ENCODE data around the gene PINK1.
A peak's percentile ranks its signal among the peaks of the same experiment; 100 is the strongest.

The PINK1 gene

DNA sequence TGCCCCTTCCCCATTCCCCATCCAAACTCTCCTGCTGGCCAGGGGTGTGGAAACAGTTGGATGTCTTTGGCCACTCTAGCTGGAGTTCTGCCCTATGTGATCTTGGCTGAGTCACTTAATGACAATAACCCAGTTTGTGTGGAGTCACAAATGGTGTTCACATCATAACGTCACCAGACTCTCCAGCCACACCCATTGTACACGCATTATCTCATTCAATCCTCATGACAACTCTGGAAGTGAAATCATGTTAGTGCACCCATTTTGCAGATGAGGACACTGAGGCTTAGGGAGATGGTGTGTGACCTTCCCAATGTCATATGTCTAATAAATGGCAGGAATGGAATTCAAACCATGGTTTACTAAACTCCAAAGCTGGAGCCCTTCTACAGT, 45.6 kb upstream of the PINK1 start (continued):
- TF ChIP-seq ZNF266 (tag by site-specific recombination; IDR thresholded peaks at IDR 0.05; ENCODE audit: low read depth) (no peak), ZNF707 (tag by site-specific recombination; IDR thresholded peaks at IDR 0.05) (no peak), SCRT1 (tag by site-specific recombination; IDR thresholded peaks at IDR 0.05; ENCODE audit: borderline replicate concordance) (no peak), ZNF629 (tag by site-specific recombination; IDR thresholded peaks at IDR 0.05) (peak; percentile 82), ZFP3 (tag by site-specific recombination; IDR thresholded peaks at IDR 0.05; ENCODE audit: low read depth) (no peak), KLF1 (tag by site-specific recombination; IDR thresholded peaks at IDR 0.05) (peak; percentile 53; the same call in 1 of the 2 replicates), ZFHX2 (tag by site-specific recombination; conservative IDR thresholded peaks at IDR 0.05) (no peak), HOXC10 (CRISPR knock-in tag; IDR thresholded peaks at IDR 0.05) (no peak)
- TF ChIP-seq, protein P1, sequence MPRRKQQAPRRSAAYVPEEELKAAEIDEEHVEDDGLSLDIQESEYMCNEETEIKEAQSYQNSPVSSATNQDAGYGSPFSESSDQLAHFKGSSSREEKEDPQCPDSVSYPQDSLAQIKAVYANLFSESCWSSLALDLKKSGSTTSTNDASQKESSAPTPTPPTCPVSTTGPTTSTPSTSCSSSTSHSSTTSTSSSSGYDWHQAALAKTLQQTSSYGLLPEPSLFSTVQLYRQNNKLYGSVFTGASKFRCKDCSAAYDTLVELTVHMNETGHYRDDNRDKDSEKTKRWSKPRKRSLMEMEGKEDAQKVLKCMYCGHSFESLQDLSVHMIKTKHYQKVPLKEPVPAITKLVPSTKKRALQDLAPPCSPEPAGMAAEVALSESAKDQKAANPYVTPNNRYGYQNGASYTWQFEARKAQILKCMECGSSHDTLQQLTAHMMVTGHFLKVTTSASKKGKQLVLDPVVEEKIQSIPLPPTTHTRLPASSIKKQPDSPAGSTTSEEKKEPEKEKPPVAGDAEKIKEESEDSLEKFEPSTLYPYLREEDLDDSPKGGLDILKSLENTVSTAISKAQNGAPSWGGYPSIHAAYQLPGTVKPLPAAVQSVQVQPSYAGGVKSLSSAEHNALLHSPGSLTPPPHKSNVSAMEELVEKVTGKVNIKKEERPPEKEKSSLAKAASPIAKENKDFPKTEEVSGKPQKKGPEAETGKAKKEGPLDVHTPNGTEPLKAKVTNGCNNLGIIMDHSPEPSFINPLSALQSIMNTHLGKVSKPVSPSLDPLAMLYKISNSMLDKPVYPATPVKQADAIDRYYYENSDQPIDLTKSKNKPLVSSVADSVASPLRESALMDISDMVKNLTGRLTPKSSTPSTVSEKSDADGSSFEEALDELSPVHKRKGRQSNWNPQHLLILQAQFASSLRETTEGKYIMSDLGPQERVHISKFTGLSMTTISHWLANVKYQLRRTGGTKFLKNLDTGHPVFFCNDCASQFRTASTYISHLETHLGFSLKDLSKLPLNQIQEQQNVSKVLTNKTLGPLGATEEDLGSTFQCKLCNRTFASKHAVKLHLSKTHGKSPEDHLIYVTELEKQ (tag by site-specific recombination; IDR thresholded peaks at IDR 0.05; ENCODE audit: borderline replicate concordance), result no peak

DNA sequence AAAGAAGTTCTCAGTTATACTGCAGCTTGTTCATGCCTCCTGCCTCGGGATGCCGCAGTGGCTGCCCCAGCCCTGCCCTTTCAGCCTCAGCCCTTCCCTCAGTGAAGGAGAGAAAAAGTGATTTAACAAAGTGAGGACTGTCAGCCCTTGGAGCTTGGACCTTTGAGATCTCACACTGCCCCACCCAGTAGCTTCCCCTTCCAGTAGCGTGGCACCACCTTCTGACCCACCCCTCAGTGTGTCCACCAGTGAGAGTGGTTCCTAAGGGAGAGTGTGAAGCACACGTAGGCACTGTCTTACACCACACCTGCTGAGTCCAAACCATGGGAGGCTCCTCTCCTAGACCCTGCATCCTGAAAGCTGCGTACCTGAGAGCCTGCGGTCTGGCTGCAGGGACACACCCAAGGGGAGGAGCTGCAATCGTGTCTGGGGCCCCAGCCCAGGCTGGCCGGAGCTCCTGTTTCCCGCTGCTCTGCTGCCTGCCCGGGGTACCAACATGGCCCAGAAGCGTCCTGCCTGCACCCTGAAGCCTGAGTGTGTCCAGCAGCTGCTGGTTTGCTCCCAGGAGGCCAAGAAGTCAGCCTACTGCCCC, 44.5 kb upstream of the PINK1 start, which contains the start of gene CDA:
TSS of gene CDA (plus strand) at position 464 of the 592 bp plus-strand sequence. CDS start at position 497, 33 bp downstream.
- TF ChIP-seq TRIM28 (IDR thresholded peaks at IDR 0.05; ENCODE audit: borderline replicate concordance, low read length) (0 out of 2 replicates have a peak, but pooled peaks have one; percentile 21), SP2 (tag by site-specific recombination; IDR thresholded peaks at IDR 0.05) (peak; percentile 68), ZNF335 (tag by site-specific recombination; conservative IDR thresholded peaks at IDR 0.05) (peak; percentile 74), ZNF266 (tag by site-specific recombination; IDR thresholded peaks at IDR 0.05; ENCODE audit: low read depth) (no peak), PRDM1 (tag by site-specific recombination; IDR thresholded peaks at IDR 0.05) (peak; percentile 36), KLF1 (tag by site-specific recombination; IDR thresholded peaks at IDR 0.05) (peak; percentile 57), ZIC2 (tag by site-specific recombination; IDR thresholded peaks at IDR 0.05) (peak; percentile 25; the same call in 1 of the 2 replicates), GLIS2 (tag by site-specific recombination; IDR thresholded peaks at IDR 0.05) (peak; percentile 19; the same call in 1 of the 2 replicates), ZNF280D (tag by site-specific recombination; IDR thresholded peaks at IDR 0.05) (peak; percentile 51; the same call in 1 of the 2 replicates)
- TF ChIP-seq, protein P2, sequence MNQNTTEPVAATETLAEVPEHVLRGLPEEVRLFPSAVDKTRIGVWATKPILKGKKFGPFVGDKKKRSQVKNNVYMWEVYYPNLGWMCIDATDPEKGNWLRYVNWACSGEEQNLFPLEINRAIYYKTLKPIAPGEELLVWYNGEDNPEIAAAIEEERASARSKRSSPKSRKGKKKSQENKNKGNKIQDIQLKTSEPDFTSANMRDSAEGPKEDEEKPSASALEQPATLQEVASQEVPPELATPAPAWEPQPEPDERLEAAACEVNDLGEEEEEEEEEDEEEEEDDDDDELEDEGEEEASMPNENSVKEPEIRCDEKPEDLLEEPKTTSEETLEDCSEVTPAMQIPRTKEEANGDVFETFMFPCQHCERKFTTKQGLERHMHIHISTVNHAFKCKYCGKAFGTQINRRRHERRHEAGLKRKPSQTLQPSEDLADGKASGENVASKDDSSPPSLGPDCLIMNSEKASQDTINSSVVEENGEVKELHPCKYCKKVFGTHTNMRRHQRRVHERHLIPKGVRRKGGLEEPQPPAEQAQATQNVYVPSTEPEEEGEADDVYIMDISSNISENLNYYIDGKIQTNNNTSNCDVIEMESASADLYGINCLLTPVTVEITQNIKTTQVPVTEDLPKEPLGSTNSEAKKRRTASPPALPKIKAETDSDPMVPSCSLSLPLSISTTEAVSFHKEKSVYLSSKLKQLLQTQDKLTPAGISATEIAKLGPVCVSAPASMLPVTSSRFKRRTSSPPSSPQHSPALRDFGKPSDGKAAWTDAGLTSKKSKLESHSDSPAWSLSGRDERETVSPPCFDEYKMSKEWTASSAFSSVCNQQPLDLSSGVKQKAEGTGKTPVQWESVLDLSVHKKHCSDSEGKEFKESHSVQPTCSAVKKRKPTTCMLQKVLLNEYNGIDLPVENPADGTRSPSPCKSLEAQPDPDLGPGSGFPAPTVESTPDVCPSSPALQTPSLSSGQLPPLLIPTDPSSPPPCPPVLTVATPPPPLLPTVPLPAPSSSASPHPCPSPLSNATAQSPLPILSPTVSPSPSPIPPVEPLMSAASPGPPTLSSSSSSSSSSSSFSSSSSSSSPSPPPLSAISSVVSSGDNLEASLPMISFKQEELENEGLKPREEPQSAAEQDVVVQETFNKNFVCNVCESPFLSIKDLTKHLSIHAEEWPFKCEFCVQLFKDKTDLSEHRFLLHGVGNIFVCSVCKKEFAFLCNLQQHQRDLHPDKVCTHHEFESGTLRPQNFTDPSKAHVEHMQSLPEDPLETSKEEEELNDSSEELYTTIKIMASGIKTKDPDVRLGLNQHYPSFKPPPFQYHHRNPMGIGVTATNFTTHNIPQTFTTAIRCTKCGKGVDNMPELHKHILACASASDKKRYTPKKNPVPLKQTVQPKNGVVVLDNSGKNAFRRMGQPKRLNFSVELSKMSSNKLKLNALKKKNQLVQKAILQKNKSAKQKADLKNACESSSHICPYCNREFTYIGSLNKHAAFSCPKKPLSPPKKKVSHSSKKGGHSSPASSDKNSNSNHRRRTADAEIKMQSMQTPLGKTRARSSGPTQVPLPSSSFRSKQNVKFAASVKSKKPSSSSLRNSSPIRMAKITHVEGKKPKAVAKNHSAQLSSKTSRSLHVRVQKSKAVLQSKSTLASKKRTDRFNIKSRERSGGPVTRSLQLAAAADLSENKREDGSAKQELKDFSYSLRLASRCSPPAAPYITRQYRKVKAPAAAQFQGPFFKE (tag by site-specific recombination; IDR thresholded peaks at IDR 0.05; ENCODE audit: borderline replicate concordance), result no peak
- H3K27ac ChIP-seq (ENCODE audit: extremely low read depth, low read depth, low read length), result no peak within 1 kb of the TSS
- POLR2A ChIA-PET, result interaction anchor here (0.7 to 1.6 kb wide), 3 partner anchors 13 to 45 kb away, joined by 4 to 14 read pairs (median 5); no protein-coding TSS in a partner anchor
- CTCF ChIA-PET, result interaction anchor here (0.8 to 2.1 kb wide), 3 partner anchors 14 to 44 kb away, joined by 4 to 12 read pairs (median 5); partner anchors contain the start of gene PINK1
- H3K36me3 ChIP-seq (ENCODE audit: control insufficient read depth in 2 of 2, insufficient read depth in 1 of 2, low read length in 2 of 2), result no peaks in the 10 kb centered on the region
- 0 out of 2 replicates have a peak within 1 kb of the TSS, but pooled peaks have one; percentile 4 for H3K4me3 ChIP-seq (ENCODE audit: low read depth, low read length)
- peaks cover 3% of the 10 kb centered on the region; the same call in 1 of the 2 replicates for H3K4me1 ChIP-seq (ENCODE audit: control insufficient read depth, insufficient read depth, low read length)
- H3K9me3 ChIP-seq (ENCODE audit: control insufficient read depth, insufficient read depth, low read depth, low read length), result no peaks in the 10 kb centered on the region

Data from HEK293 (cell line).